HepG2 (cell line): ENCODE results near the gene CDC14B. TPM values are rescaled to one million over a fixed set of nuclear protein-coding genes. Genes with fewer than 3 reads are reported as not detected.

Source experiments
- ATAC-seq: fragments of 200-7000 bp; cut with Tn5 transposase; 3 replicates; pipeline ENCODE4 v1.9.1; 2020; ENCODE audit warnings: mild to moderate bottlenecking, moderate library complexity
- BruUV-seq: library from RNA; stranded (reverse); fragments of 400-500 nt; replicated peaks from 2 replicates; lab custom pipeline; 2021; lab: Mats Ljungman, UMichigan
- CTCF ChIA-PET: fragments of 300-600 bp; formaldehyde crosslinking; extraction: SDS; loops from one replicate; lab custom pipeline; 2021; ENCODE audit warnings: low total read pairs, inconsistent platforms, low intra/inter-chr PET ratio; lab: Yijun Ruan, JAX
- POLR2A ChIA-PET: fragments of 350-600 bp; sonication (Branson Sonifier 250); formaldehyde crosslinking; loops from one replicate; lab custom pipeline; 2020; ENCODE audit warnings: antibody characterized with exemption, inconsistent platforms; lab: Yijun Ruan, JAX
- DNase-seq: peaks from one replicate; pipeline ENCODE4 v3.0.0-alpha.2; 2015; ENCODE audit warnings: low spot score
- FAIRE-seq: peaks from 3 replicates; lab custom pipeline; 2011; peaks lifted over from hg19 to GRCh38; lab: Jason Lieb, UNC
- H2AFZ ChIP-seq: one replicate; pipeline ENCODE4 v1.6.1; 2011; ENCODE audit warnings: low read length, inconsistent platforms
- H3K27ac ChIP-seq: fragments of 300-600 bp; 3 replicates; pipeline ENCODE4 v1.8.0; 2011; ENCODE audit warnings: mixed run types, mild to moderate bottlenecking, mixed read lengths, low read length, inconsistent platforms; ENCODE audit not compliant: insufficient read depth; ENCODE audit errors: extremely low read length
- H3K27me3 ChIP-seq, 2 experiments: fragments of 200-600 bp in 1 of 2; 2 replicates in 1 of 2; 3 replicates in 1 of 2; pipeline versions ENCODE4 v1.6.0 to v1.8.0; 2011; ENCODE audit warnings: low read length in 2 of 2, mild to moderate bottlenecking in 2 of 2, moderate library complexity in 2 of 2, inconsistent platforms in 1 of 2; ENCODE audit not compliant: insufficient read depth in 2 of 2, control insufficient read depth in 1 of 2
- H3K36me3 ChIP-seq, 2 experiments: fragments of 200-600 bp in 1 of 2; replicated peaks in 1 of 2; 2 replicates in 1 of 2; 3 replicates in 1 of 2; pipeline versions ENCODE4 v1.5.1 to v1.8.0; 2011; ENCODE audit warnings: low read length in 2 of 2, inconsistent platforms in 1 of 2; ENCODE audit not compliant: insufficient read depth in 2 of 2, control insufficient read depth in 1 of 2
- H3K4me1 ChIP-seq: 2 replicates; pipeline ENCODE4 v1.5.1; 2012; ENCODE audit warnings: low read length, inconsistent platforms; ENCODE audit not compliant: insufficient read depth
- H3K4me2 ChIP-seq: 2 replicates; pipeline ENCODE4 v1.6.0; 2011; ENCODE audit warnings: low read depth, low read length, inconsistent platforms
- H3K4me3 ChIP-seq, 3 experiments: fragments of 200-600 bp in 1 of 3; sonication (generic), shearing (Covaris generic) in 1 of 3; replicated peaks in 1 of 3; 2 replicates each; pipeline ENCODE4 v1.5.1; 2011 to 2016; ENCODE audit warnings: low read length in 3 of 3, inconsistent platforms in 2 of 3, low read depth in 2 of 3, mild to moderate bottlenecking in 2 of 3, control low read depth in 1 of 3, mixed read lengths in 1 of 3; ENCODE audit not compliant: insufficient read depth in 1 of 3
- H3K79me2 ChIP-seq: one replicate; pipeline ENCODE4 v1.6.1; 2011; ENCODE audit warnings: low read length, inconsistent platforms; ENCODE audit not compliant: insufficient read depth
- H3K9ac ChIP-seq: 2 replicates; pipeline ENCODE4 v1.6.0; 2011; ENCODE audit warnings: mild to moderate bottlenecking, low read depth, low read length, inconsistent platforms; ENCODE audit not compliant: insufficient read depth
- H3K9me3 ChIP-seq: 2 replicates; pipeline ENCODE4 v1.5.1; 2012; ENCODE audit warnings: mild to moderate bottlenecking, low read length
- H4K20me1 ChIP-seq: 2 replicates; pipeline ENCODE4 v1.6.0; 2011; ENCODE audit warnings: inconsistent platforms, mild to moderate bottlenecking, low read length, moderate library complexity; ENCODE audit not compliant: insufficient read depth
- FOXM1 ChIP-seq: sonication (generic); formaldehyde crosslinking; IDR thresholded peaks from 2 replicates; pipeline ENCODE4 v1.5.0; 2020; ENCODE audit warnings: missing genetic modification reagents
- PHF8 ChIP-seq: sonication (generic); formaldehyde crosslinking; IDR thresholded peaks from 2 replicates; pipeline ENCODE4 v1.5.0; 2020; ENCODE audit warnings: missing genetic modification reagents
- RBFOX2 ChIP-seq: fragments of 200-400 bp; formaldehyde crosslinking; IDR thresholded peaks from 2 replicates; pipeline ENCODE4 v1.6.1; 2017; ENCODE audit warnings: low read depth, mild to moderate bottlenecking, low read length
- ZBTB2 ChIP-seq: sonication (generic); formaldehyde crosslinking; IDR thresholded peaks from 2 replicates; pipeline ENCODE4 v1.8.0; 2022; ENCODE audit warnings: low read depth, missing genetic modification reagents
- WGBS: methylation state at CpG from one replicate; pipeline ENCODE4 v1.1.6; 2017; ENCODE audit warnings: low lambda C conversion rate; 5-methylcytosine and 5-hydroxymethylcytosine counted together
- in situ Hi-C: cut with HindIII; loops from 2 replicates; pipeline ENCODE4 v1.10.0; 2017; ENCODE audit warnings: low pct_unique_long_range_greater_than_20kb; ENCODE audit not compliant: extremely low pct_ligation_motif_present
- intact Hi-C: fragments of 100-400 bp; cut with micrococcal nuclease; formaldehyde crosslinking; loops from one replicate; pipeline ENCODE4 v1.10.0; 2022; ENCODE audit not compliant: unreplicated experiment
- polyA plus RNA-seq, 8 experiments: library from polyadenylated mRNA; depleted of rRNA in 3 of 8; stranded (reverse) in 7 of 8; unstranded in 1 of 8; fragments of >200 nt; fragmentation: Illumina TruSeq in 4 of 8; extraction: Trizol in 4 of 8; gene quantifications; 2 replicates each; pipeline versions ENCODE4 v1.2.1 to v1.2.3, GENCODE V29; 2011 to 2016; ENCODE audit warnings: low read depth in 4 of 8, missing spikeins in 1 of 8, mixed read lengths in 1 of 8; ENCODE audit not compliant: insufficient read depth in 1 of 8
- total RNA-seq, 5 experiments: library from RNA; depleted of rRNA; stranded (reverse); fragments of >200 nt; fragmentation: Illumina TruSeq; extraction: Trizol; gene quantifications; 2 replicates each; pipeline ENCODE4 v1.2.3, GENCODE V29; 2016; ENCODE audit warnings: low read depth in 1 of 5
- TF ChIP-seq, protein P1 (sequence below): sonication (generic); formaldehyde crosslinking; IDR thresholded peaks from 2 replicates; pipeline ENCODE4 v1.5.1; 2020; ENCODE audit warnings: mild to moderate bottlenecking, missing genetic modification reagents, moderate library complexity

Gene CDC14B
- total and polyA plus RNA-seq, 2 of the 13 experiments (the other 11 are each of a cell fraction or from before 2014, with no cell fraction given) = 25.8 to 33.3 TPM

- intact Hi-C loops = loop anchor here (2.0 to 5.0 kb wide), 3 partner anchors 33 to 167 kb away; partner anchors contain the start of gene HABP4
- H3K9ac ChIP-seq = peak overlapping the region; percentile 83; the same call in 1 of the 2 replicates
- H3K27ac ChIP-seq = peak overlapping the region; percentile 65
These were observed 548 bp downstream of the CDC14B start for GRCh38 chr9:96619124-96619465.

More at GRCh38 chr9:96619124-96619465, 548 bp downstream of the CDC14B start:
- no peaks in the 10 kb centered on the region for H3K9me3 ChIP-seq
- POLR2A ChIA-PET = interaction anchor here (0.7 to 3.9 kb wide), 6 partner anchors 32 to 464 kb away, joined by 3 to 21 read pairs (median 4); no protein-coding TSS in a partner anchor
- H3K4me1 ChIP-seq = peaks cover 43% of the 10 kb centered on the region
- no peak overlapping the region for H2AFZ ChIP-seq
- H4K20me1 ChIP-seq = peaks cover 26% of the 10 kb centered on the region
- TF ChIP-seq PHF8 (CRISPR knock-in tag) = 0 out of 2 replicates have a peak, but pooled peaks have one; percentile 31
- TF ChIP-seq ZBTB2 (CRISPR knock-in tag) = 0 out of 2 replicates have a peak, but pooled peaks have one; percentile 31
- TF ChIP-seq, protein P1, sequence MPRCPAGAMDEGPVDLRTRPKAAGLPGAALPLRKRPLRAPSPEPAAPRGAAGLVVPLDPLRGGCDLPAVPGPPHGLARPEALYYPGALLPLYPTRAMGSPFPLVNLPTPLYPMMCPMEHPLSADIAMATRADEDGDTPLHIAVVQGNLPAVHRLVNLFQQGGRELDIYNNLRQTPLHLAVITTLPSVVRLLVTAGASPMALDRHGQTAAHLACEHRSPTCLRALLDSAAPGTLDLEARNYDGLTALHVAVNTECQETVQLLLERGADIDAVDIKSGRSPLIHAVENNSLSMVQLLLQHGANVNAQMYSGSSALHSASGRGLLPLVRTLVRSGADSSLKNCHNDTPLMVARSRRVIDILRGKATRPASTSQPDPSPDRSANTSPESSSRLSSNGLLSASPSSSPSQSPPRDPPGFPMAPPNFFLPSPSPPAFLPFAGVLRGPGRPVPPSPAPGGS (CRISPR knock-in tag) = no peak
- TF ChIP-seq FOXM1 = no peak
- peak; percentile 50 for TF ChIP-seq RBFOX2
- no peaks in the 10 kb centered on the region; a peak in 1 of 5 replicates for H3K27me3 ChIP-seq
- peak overlapping the region; percentile 82 for H3K4me2 ChIP-seq
- H3K79me2 ChIP-seq = peaks cover 46% of the 10 kb centered on the region
- peak overlapping the region; percentile 85 to 89 (median 87); a peak in 5 of 6 replicates for H3K4me3 ChIP-seq
- in situ Hi-C loops = no loop called here
- BruUV-seq = no TSS peak
- DNase-seq (no peak), FAIRE-seq (no peak), ATAC-seq (peak; percentile 8)
- CTCF ChIA-PET = no interaction called here
- WGBS = 0% methylated on average over 5 of the region's 54 CpGs
- H3K36me3 ChIP-seq = no peaks in the 10 kb centered on the region
